ENCODE results near the gene PASD1.

DNA sequence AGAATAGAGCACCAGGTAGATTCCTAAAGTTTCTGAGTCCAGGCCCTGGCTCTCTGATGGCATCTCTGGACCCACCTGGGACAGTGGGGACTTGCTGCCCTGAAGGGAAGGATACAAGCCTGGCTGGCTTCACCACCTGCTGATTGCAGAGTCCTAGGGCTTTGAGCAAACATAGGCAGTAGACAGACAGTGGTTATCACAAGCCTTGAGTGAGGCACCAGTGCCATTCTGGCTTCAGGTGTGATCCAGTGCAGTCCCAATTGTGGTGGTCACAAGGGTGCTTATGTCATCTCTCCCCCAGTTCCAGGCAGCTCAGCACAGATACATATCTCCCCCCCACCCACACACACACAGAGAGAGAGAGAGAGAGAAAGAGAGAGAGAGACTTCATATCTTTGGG lies 125.2 kb downstream of the PASD1 start:
- TF ChIP-seq POLR2A (IDR thresholded peaks at IDR 0.05; ENCODE audit: low read depth) (no peak), POLR2AphosphoS5 (IDR thresholded peaks at IDR 0.05) (no peak)
- TF ChIP-seq, protein P1, sequence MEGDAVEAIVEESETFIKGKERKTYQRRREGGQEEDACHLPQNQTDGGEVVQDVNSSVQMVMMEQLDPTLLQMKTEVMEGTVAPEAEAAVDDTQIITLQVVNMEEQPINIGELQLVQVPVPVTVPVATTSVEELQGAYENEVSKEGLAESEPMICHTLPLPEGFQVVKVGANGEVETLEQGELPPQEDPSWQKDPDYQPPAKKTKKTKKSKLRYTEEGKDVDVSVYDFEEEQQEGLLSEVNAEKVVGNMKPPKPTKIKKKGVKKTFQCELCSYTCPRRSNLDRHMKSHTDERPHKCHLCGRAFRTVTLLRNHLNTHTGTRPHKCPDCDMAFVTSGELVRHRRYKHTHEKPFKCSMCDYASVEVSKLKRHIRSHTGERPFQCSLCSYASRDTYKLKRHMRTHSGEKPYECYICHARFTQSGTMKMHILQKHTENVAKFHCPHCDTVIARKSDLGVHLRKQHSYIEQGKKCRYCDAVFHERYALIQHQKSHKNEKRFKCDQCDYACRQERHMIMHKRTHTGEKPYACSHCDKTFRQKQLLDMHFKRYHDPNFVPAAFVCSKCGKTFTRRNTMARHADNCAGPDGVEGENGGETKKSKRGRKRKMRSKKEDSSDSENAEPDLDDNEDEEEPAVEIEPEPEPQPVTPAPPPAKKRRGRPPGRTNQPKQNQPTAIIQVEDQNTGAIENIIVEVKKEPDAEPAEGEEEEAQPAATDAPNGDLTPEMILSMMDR (IDR thresholded peaks at IDR 0.05), result no peak

Data from esophagus muscularis mucosa (tissue), 3 donors.